WERI-Rb-1 (cell line): ENCODE data around the gene OTOF.

Experiments
- DNase-seq: peaks from one replicate; pipeline ENCODE4 v3.0.0-alpha.2; 2020
- H3K27ac ChIP-seq: fragments of 250-450 bp; sonication (Bioruptor Pico); 2 replicates; pipeline ENCODE4 v1.5.1; 2020; ENCODE audit warnings: mild to moderate bottlenecking, moderate library complexity
- H3K27me3 ChIP-seq: fragments of 250-450 bp; sonication (Bioruptor Pico); 2 replicates; pipeline ENCODE4 v1.5.1; 2021; ENCODE audit warnings: mild to moderate bottlenecking, low read depth, moderate library complexity; ENCODE audit not compliant: insufficient read depth, severe bottlenecking
- H3K36me3 ChIP-seq: fragments of 250-450 bp; sonication (Bioruptor Pico); 2 replicates; pipeline ENCODE4 v1.5.1; 2020; ENCODE audit warnings: mild to moderate bottlenecking, moderate library complexity
- H3K4me3 ChIP-seq: 2 replicates; pipeline ENCODE4 v1.5.1; 2011; ENCODE audit warnings: low read depth, mild to moderate bottlenecking, control low read depth, low read length
- H3K9me3 ChIP-seq: fragments of 250-450 bp; sonication (Bioruptor Pico); 2 replicates; pipeline ENCODE4 v1.5.1; 2021; ENCODE audit warnings: mild to moderate bottlenecking, moderate library complexity; ENCODE audit not compliant: severe bottlenecking
- CTCF ChIP-seq: IDR thresholded peaks from 2 replicates; pipeline ENCODE4 v1.5.1; 2011; ENCODE audit warnings: low read depth, mild to moderate bottlenecking, control low read depth, inconsistent platforms, low read length

Gene OTOF

GRCh38 chr2:26462100-26462499 lies 15.8 kb downstream of the OTOF start:
- Histone ChIP-seq H3K9me3 (no peaks in the 10 kb centered on the region), H3K27me3 (no peaks in the 10 kb centered on the region), H3K36me3 (no peaks in the 10 kb centered on the region), H3K4me3 (no peak overlapping the region), H3K27ac (peak overlapping the region; percentile 28; the same call in 1 of the 2 replicates)
- DNase-seq = no peak
- no peak for TF ChIP-seq CTCF

GRCh38 chr2:26461601-26462023 lies 16.3 kb downstream of the OTOF start:
- TF ChIP-seq CTCF = peak; percentile 42; the same call in 1 of the 2 replicates
- DNase-seq = no peak
- Histone ChIP-seq H3K27ac (no peak overlapping the region), H3K9me3 (no peaks in the 10 kb centered on the region), H3K27me3 (no peaks in the 10 kb centered on the region), H3K4me3 (no peak overlapping the region), H3K36me3 (no peaks in the 10 kb centered on the region)

GRCh38 chr2:26460613-26461031 lies 17.3 kb downstream of the OTOF start:
- H3K9me3 ChIP-seq = no peaks in the 10 kb centered on the region

GRCh38 chr2:26459991-26460612 lies 17.8 kb downstream of the OTOF start:
- H3K9me3 ChIP-seq = no peaks in the 10 kb centered on the region
- no peak overlapping the region for H3K27ac ChIP-seq
- no peak overlapping the region for H3K4me3 ChIP-seq
- peak; percentile 6 for DNase-seq
- 0 out of 2 replicates have a peak, but pooled peaks have one; percentile 4 for TF ChIP-seq CTCF
- no peaks in the 10 kb centered on the region for H3K27me3 ChIP-seq
- no peaks in the 10 kb centered on the region for H3K36me3 ChIP-seq

More at GRCh38 chr2:26460613-26461031, 17.3 kb downstream of the OTOF start:
- TF ChIP-seq CTCF = no peak
- Histone ChIP-seq H3K27ac (no peak overlapping the region), H3K27me3 (no peaks in the 10 kb centered on the region), H3K36me3 (no peaks in the 10 kb centered on the region), H3K4me3 (no peak overlapping the region)
- peak; percentile 8 for DNase-seq

GRCh38 chr2:26458365-26459042 lies 19.4 kb downstream of the OTOF start:
- no peaks in the 10 kb centered on the region for H3K27me3 ChIP-seq
- no peak for TF ChIP-seq CTCF
- DNase-seq = no peak

More at GRCh38 chr2:26458365-26459042, 19.4 kb downstream of the OTOF start:
- H3K36me3 ChIP-seq = no peaks in the 10 kb centered on the region
- H3K9me3 ChIP-seq = no peaks in the 10 kb centered on the region
- H3K4me3 ChIP-seq = no peak overlapping the region
- H3K27ac ChIP-seq = no peak overlapping the region
